ENCODE data around the gene C19orf73. TPM values are rescaled to one million over a fixed set of nuclear protein-coding genes. Genes with fewer than 3 reads are reported as not detected.
A peak's percentile ranks its signal among the peaks of the same experiment; 100 is the strongest.

C19orf73 gene
- total RNA-seq, 1 donor from 2014 or later, result 4.6 TPM

GRCh38 chr19:49145573-49146407 lies 26.8 kb upstream of the C19orf73 start:
- no peak for DNase-seq (ENCODE audit: low read depth)
- Histone ChIP-seq H3K4me3 (ENCODE audit: low read depth, low read length) (no peak overlapping the region), H3K27me3 (ENCODE audit: control insufficient read depth, insufficient read depth, low read length) (peaks cover 16% of the 10 kb centered on the region), H3K36me3 (ENCODE audit: control insufficient read depth, insufficient read depth, low read length) (no peaks in the 10 kb centered on the region)
- peak; percentile 92 for TF ChIP-seq CTCF (IDR thresholded peaks at IDR 0.05; ENCODE audit: insufficient read depth, low read length, poor library complexity, severe bottlenecking)

GRCh38 chr19:49142866-49143335 lies 24.0 kb upstream of the C19orf73 start:
- Histone ChIP-seq H3K27me3 (ENCODE audit: control insufficient read depth, insufficient read depth, low read length) (peaks cover 3% of the 10 kb centered on the region), H3K36me3 (ENCODE audit: control insufficient read depth, insufficient read depth, low read length) (no peaks in the 10 kb centered on the region), H3K4me3 (ENCODE audit: low read depth, low read length) (peak overlapping the region; percentile 44)
- TF ChIP-seq CTCF (IDR thresholded peaks at IDR 0.05; ENCODE audit: insufficient read depth, low read length, poor library complexity, severe bottlenecking), result no peak
- peak; percentile 76 for DNase-seq (ENCODE audit: low read depth)

DNA sequence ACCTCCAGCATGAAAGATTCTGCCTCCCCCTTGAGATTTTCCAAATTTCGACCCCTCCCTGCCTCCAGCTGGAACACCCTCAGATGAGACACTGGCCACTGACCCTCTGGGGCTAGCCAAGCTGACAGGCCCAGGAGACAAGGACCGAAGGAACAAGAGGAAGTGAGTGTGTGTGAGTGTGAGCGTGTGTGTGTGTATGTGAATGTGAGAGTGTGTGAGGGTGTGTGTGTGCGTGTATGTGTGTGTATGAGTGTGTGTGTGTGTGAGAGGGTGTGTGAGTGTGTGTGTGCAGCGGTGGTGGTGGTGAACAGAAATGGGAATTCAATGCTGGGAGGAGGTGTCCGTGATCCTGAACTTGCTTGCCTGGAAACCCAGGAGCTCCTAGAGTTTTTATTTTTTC lies 22.4 kb upstream of the C19orf73 start:
- TF ChIP-seq CTCF (IDR thresholded peaks at IDR 0.05; ENCODE audit: insufficient read depth, low read length, poor library complexity, severe bottlenecking), result no peak
- DNase-seq (ENCODE audit: low read depth), result no peak

GRCh38 chr19:49140951-49141350 lies 22.0 kb upstream of the C19orf73 start:
- Histone ChIP-seq H3K36me3 (ENCODE audit: control insufficient read depth, insufficient read depth, low read length) (no peaks in the 10 kb centered on the region), H3K27me3 (ENCODE audit: control insufficient read depth, insufficient read depth, low read length) (no peaks in the 10 kb centered on the region), H3K4me3 (ENCODE audit: low read depth, low read length) (no peak overlapping the region)
- TF ChIP-seq CTCF (IDR thresholded peaks at IDR 0.05; ENCODE audit: insufficient read depth, low read length, poor library complexity, severe bottlenecking), result no peak
- DNase-seq (ENCODE audit: low read depth), result no peak

More for the DNA sequence above, 22.4 kb upstream of the C19orf73 start:
- Histone ChIP-seq H3K4me3 (ENCODE audit: low read depth, low read length) (no peak overlapping the region), H3K27me3 (ENCODE audit: control insufficient read depth, insufficient read depth, low read length) (no peaks in the 10 kb centered on the region), H3K36me3 (ENCODE audit: control insufficient read depth, insufficient read depth, low read length) (no peaks in the 10 kb centered on the region)

GRCh38 chr19:49136771-49137171 lies 17.8 kb upstream of the C19orf73 start:
- H3K36me3 ChIP-seq (ENCODE audit: control insufficient read depth, insufficient read depth, low read length), result no peaks in the 10 kb centered on the region
- H3K4me3 ChIP-seq (ENCODE audit: low read depth, low read length), result no peak overlapping the region
- TF ChIP-seq CTCF (IDR thresholded peaks at IDR 0.05; ENCODE audit: insufficient read depth, low read length, poor library complexity, severe bottlenecking), result no peak
- no peak for DNase-seq (ENCODE audit: low read depth)
- H3K27me3 ChIP-seq (ENCODE audit: control insufficient read depth, insufficient read depth, low read length), result peaks cover 13% of the 10 kb centered on the region

All from kidney epithelial cell (primary cell).